ENCODE measurements around the gene FMNL2. TPM values are rescaled to one million over a fixed set of nuclear protein-coding genes. Genes with fewer than 3 reads are reported as not detected.

The FMNL2 gene
- total and polyA plus RNA-seq, 10 donors, result 8.8 to 59.3 (median 33.5) TPM

- H3K4me3 ChIP-seq, result no peak overlapping the region
- DNase-seq, result no peak
- no peaks in the 10 kb centered on the region for H3K4me1 ChIP-seq
- H3K27ac ChIP-seq, result no peak overlapping the region
- no peaks in the 10 kb centered on the region for H3K27me3 ChIP-seq (replicated peaks in 1 of 7)
- no peaks in the 10 kb centered on the region for H3K36me3 ChIP-seq
- TF ChIP-seq POLR2A (IDR thresholded peaks at IDR 0.05), result no peak
- no peak for TF ChIP-seq CTCF (IDR thresholded peaks at IDR 0.05 in 8 of 11, conservative IDR thresholded peaks at IDR 0.05 in 3 of 11)
- no peak for TF ChIP-seq POLR2AphosphoS5 (IDR thresholded peaks at IDR 0.05)
- WGBS, 5 donors, result 80 to 96% (median 88%) methylated on average over 3 of the region's 3 CpGs
- intact Hi-C loops (cut with DNase I; ENCODE audit: low total_unique reads), result no loop called here
- H3K9me3 ChIP-seq, result no peaks in the 10 kb centered on the region
Measured at GRCh38 chr2:152301131-152301530, 33.8 kb upstream of the FMNL2 start.

- H3K27ac ChIP-seq, result no peak overlapping the region
- TF ChIP-seq POLR2A (IDR thresholded peaks at IDR 0.05) (no peak), CTCF (IDR thresholded peaks at IDR 0.05 in 8 of 11, conservative IDR thresholded peaks at IDR 0.05 in 3 of 11) (no peak), POLR2AphosphoS5 (IDR thresholded peaks at IDR 0.05) (no peak)
- DNase-seq, result no peak
- 88 to 94% (median 90%) methylated on average over 2 of the region's 2 CpGs for WGBS, 5 donors
- no peaks in the 10 kb centered on the region for H3K36me3 ChIP-seq
- H3K4me3 ChIP-seq, result no peak overlapping the region
- H3K9me3 ChIP-seq, result no peaks in the 10 kb centered on the region
- intact Hi-C loops (cut with DNase I; ENCODE audit: low total_unique reads), result no loop called here
- no peaks in the 10 kb centered on the region for H3K4me1 ChIP-seq
- H3K27me3 ChIP-seq (replicated peaks in 1 of 7), result no peaks in the 10 kb centered on the region
Measured at GRCh38 chr2:152303951-152304350, 31.0 kb upstream of the FMNL2 start.

- H3K27ac ChIP-seq, result no peak overlapping the region
- no peaks in the 10 kb centered on the region for H3K9me3 ChIP-seq
- no peaks in the 10 kb centered on the region for H3K27me3 ChIP-seq (replicated peaks in 1 of 7)
- TF ChIP-seq POLR2AphosphoS5 (IDR thresholded peaks at IDR 0.05) (no peak), CTCF (IDR thresholded peaks at IDR 0.05 in 8 of 11, conservative IDR thresholded peaks at IDR 0.05 in 3 of 11) (no peak), POLR2A (IDR thresholded peaks at IDR 0.05) (no peak)
- 73 to 91% (median 88%) methylated on average over 1 of the region's 1 CpG for WGBS, 5 donors
- no peaks in the 10 kb centered on the region for H3K4me1 ChIP-seq
- H3K36me3 ChIP-seq, result no peaks in the 10 kb centered on the region
- DNase-seq, result no peak
- intact Hi-C loops (cut with DNase I; ENCODE audit: low total_unique reads), result no loop called here
- H3K4me3 ChIP-seq, result no peak overlapping the region
Measured at GRCh38 chr2:152304836-152305235, 30.1 kb upstream of the FMNL2 start.

GRCh38 chr2:152307863-152308262 lies 27.1 kb upstream of the FMNL2 start:
- Histone ChIP-seq H3K27me3 (replicated peaks in 1 of 7) (no peaks in the 10 kb centered on the region), H3K27ac (no peak overlapping the region), H3K36me3 (no peaks in the 10 kb centered on the region), H3K4me1 (no peaks in the 10 kb centered on the region), H3K9me3 (no peaks in the 10 kb centered on the region), H3K4me3 (no peak overlapping the region)
- no peak for DNase-seq
- 47 to 81% (median 56%) methylated on average over 1 of the region's 1 CpG for WGBS, 5 donors
- TF ChIP-seq POLR2A (IDR thresholded peaks at IDR 0.05) (no peak), CTCF (IDR thresholded peaks at IDR 0.05 in 8 of 11, conservative IDR thresholded peaks at IDR 0.05 in 3 of 11) (no peak)
- intact Hi-C loops (cut with DNase I; ENCODE audit: low total_unique reads), result no loop called here

Measured in spleen (tissue), 11 donors.